ENCODE data around the gene VPS13C. TPM values are rescaled to one million over a fixed set of nuclear protein-coding genes. Genes with fewer than 3 reads are reported as not detected.

VPS13C gene
- polyA plus RNA-seq, 3 donors: 12.0 to 32.2 (median 18.4) TPM

DNA sequence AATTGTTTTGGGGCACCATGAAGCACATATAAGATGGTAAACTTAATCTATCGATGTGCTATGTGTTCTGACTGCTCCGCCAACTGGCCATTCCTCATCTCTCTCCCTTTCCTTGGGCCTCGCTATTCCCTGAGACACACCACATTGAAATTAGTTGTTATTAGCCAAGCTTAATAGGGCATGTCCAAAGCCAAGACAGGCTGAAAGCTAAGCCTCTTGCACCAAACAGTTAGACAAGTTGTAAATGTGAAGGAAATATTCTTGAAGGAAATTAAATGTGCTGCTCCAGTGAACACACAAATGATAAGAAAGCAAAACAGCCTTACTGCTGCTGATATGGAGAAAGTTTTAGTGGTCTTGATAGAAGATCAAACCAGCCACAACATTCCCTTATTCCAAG, 45.8 kb upstream of the VPS13C start:
- no peak overlapping the region for H3K4me2 ChIP-seq (replicated peaks; ENCODE audit: extremely low read depth, low read length, poor library complexity, severe bottlenecking)
- Mint-ChIP-seq H3K36me3 (no peaks in the 10 kb centered on the region), H3K27ac (no peak overlapping the region), H3K27me3 (ENCODE audit: low read depth in 3 of 3) (peaks cover 2% of the 10 kb centered on the region in 3 donors), H3K4me3 (no peak overlapping the region), H3K4me1 (no peaks in the 10 kb centered on the region), H3K9me3 (peaks cover 0 to 1% (median 0%) of the 10 kb centered on the region in 7 donors)
- no peak for DNase-seq
- no peak overlapping the region for H3K9ac ChIP-seq (ENCODE audit: insufficient read depth, low read length, poor library complexity, severe bottlenecking)
- no peak overlapping the region for H3K27ac ChIP-seq (ENCODE audit: low read depth in 1 of 2, low read length in 2 of 2)
- WGBS (ENCODE audit: insufficient coverage): no CpG with 5 or more reads among the region's 3 CpGs
- TF ChIP-seq, protein P1, sequence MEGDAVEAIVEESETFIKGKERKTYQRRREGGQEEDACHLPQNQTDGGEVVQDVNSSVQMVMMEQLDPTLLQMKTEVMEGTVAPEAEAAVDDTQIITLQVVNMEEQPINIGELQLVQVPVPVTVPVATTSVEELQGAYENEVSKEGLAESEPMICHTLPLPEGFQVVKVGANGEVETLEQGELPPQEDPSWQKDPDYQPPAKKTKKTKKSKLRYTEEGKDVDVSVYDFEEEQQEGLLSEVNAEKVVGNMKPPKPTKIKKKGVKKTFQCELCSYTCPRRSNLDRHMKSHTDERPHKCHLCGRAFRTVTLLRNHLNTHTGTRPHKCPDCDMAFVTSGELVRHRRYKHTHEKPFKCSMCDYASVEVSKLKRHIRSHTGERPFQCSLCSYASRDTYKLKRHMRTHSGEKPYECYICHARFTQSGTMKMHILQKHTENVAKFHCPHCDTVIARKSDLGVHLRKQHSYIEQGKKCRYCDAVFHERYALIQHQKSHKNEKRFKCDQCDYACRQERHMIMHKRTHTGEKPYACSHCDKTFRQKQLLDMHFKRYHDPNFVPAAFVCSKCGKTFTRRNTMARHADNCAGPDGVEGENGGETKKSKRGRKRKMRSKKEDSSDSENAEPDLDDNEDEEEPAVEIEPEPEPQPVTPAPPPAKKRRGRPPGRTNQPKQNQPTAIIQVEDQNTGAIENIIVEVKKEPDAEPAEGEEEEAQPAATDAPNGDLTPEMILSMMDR (IDR thresholded peaks at IDR 0.05): no peak
- no peaks in the 10 kb centered on the region for H4K20me1 ChIP-seq (ENCODE audit: insufficient read depth, low read length)
- no peaks in the 10 kb centered on the region for H3K4me1 ChIP-seq (ENCODE audit: control insufficient read depth in 1 of 2, insufficient read depth in 2 of 2, low read length in 2 of 2)
- H3K27me3 ChIP-seq (ENCODE audit: control insufficient read depth in 2 of 2, insufficient read depth in 2 of 2, low read length in 2 of 2): no peaks in the 10 kb centered on the region
- H2AFZ ChIP-seq (ENCODE audit: insufficient read depth, low read depth, low read length, poor library complexity, severe bottlenecking): no peak overlapping the region
- intact Hi-C loops (cut with micrococcal nuclease): no loop called here
- H3K9me3 ChIP-seq (replicated peaks in 1 of 2; ENCODE audit: control insufficient read depth in 1 of 2, insufficient read depth in 1 of 2, low read length in 2 of 2): no peaks in the 10 kb centered on the region
- H3K4me3 ChIP-seq (replicated peaks in 1 of 3; ENCODE audit: low read depth in 2 of 3, low read length in 3 of 3): no peak overlapping the region
- no peaks in the 10 kb centered on the region for H3K36me3 ChIP-seq (replicated peaks in 1 of 2; ENCODE audit: control insufficient read depth in 1 of 2, insufficient read depth in 2 of 2, low read length in 2 of 2)
- no peaks in the 10 kb centered on the region for H3K79me2 ChIP-seq (ENCODE audit: insufficient read depth, low read length)

DNA sequence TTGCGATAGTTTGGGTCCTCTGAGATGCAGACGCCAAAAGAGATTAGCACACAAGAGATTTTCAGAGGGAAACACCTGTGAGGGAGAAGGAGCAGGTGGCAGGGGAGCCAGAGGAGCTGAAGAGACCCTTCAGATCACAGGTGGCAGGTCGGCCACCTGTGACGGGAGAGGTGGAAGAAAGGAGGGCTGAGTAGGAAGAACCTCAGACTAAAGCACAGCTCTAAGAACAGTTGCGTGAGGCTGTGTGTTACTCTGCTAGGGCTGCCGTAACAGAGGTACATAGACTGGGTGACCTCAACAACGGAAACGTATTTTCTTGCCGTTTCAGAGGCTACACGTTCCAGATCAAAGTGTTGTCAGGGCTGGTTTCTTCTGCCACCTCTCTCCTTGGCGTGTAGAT, 45.0 kb upstream of the VPS13C start:
- Histone ChIP-seq H3K9me3 (replicated peaks in 1 of 2; ENCODE audit: control insufficient read depth in 1 of 2, insufficient read depth in 1 of 2, low read length in 2 of 2) (no peaks in the 10 kb centered on the region), H3K27me3 (ENCODE audit: control insufficient read depth in 2 of 2, insufficient read depth in 2 of 2, low read length in 2 of 2) (no peaks in the 10 kb centered on the region), H3K36me3 (replicated peaks in 1 of 2; ENCODE audit: control insufficient read depth in 1 of 2, insufficient read depth in 2 of 2, low read length in 2 of 2) (no peaks in the 10 kb centered on the region), H3K9ac (ENCODE audit: insufficient read depth, low read length, poor library complexity, severe bottlenecking) (no peak overlapping the region), H3K79me2 (ENCODE audit: insufficient read depth, low read length) (no peaks in the 10 kb centered on the region), H3K4me1 (ENCODE audit: control insufficient read depth in 1 of 2, insufficient read depth in 2 of 2, low read length in 2 of 2) (no peaks in the 10 kb centered on the region), H3K4me3 (replicated peaks in 1 of 3; ENCODE audit: low read depth in 2 of 3, low read length in 3 of 3) (no peak overlapping the region), H3K27ac (ENCODE audit: low read depth in 1 of 2, low read length in 2 of 2) (no peak overlapping the region), H2AFZ (ENCODE audit: insufficient read depth, low read depth, low read length, poor library complexity, severe bottlenecking) (no peak overlapping the region), H3K4me2 (replicated peaks; ENCODE audit: extremely low read depth, low read length, poor library complexity, severe bottlenecking) (no peak overlapping the region), H4K20me1 (ENCODE audit: insufficient read depth, low read length) (no peaks in the 10 kb centered on the region)
- intact Hi-C loops (cut with micrococcal nuclease): no loop called here
- Mint-ChIP-seq H3K4me3 (no peak overlapping the region), H3K27me3 (ENCODE audit: low read depth in 3 of 3) (peaks cover 2% of the 10 kb centered on the region in 3 donors), H3K9me3 (peaks cover 0 to 1% (median 0%) of the 10 kb centered on the region in 7 donors), H3K27ac (no peak overlapping the region), H3K36me3 (no peaks in the 10 kb centered on the region), H3K4me1 (no peaks in the 10 kb centered on the region)
- no peak for DNase-seq
- TF ChIP-seq, protein P1 (IDR thresholded peaks at IDR 0.05): no peak
- WGBS (ENCODE audit: insufficient coverage): 96% methylated on average over 11 of the region's 11 CpGs

Data from CD14-positive monocyte (primary cell).